HepG2 (cell line): ENCODE measurements around the gene PTCH1. TPM values are rescaled to one million over a fixed set of nuclear protein-coding genes. Genes with fewer than 3 reads are reported as not detected.

Source experiments
- HNF4A ChIP-seq: sonication (generic); formaldehyde crosslinking; IDR thresholded peaks from 2 replicates; pipeline ENCODE4 v1.4.0; 2020; ENCODE audit warnings: missing genetic modification reagents
- ISL2 ChIP-seq: sonication (generic); formaldehyde crosslinking; IDR thresholded peaks from 2 replicates; pipeline ENCODE4 v1.5.0; 2020; ENCODE audit warnings: missing genetic modification reagents
- KDM6A ChIP-seq: IDR thresholded peaks from 2 replicates; pipeline ENCODE4 v1.6.1; 2016; ENCODE audit warnings: low read depth
- MAZ ChIP-seq, 2 experiments: sonication (generic) in 1 of 2; formaldehyde crosslinking in 1 of 2; IDR thresholded peaks; 2 replicates each; pipeline versions ENCODE4 v1.5.0 to v1.6.1; 2012 to 2020; ENCODE audit warnings: low read depth in 2 of 2, mild to moderate bottlenecking in 2 of 2, borderline replicate concordance in 1 of 2, improper control_type of control experiment in 1 of 2, low read length in 1 of 2, missing genetic modification reagents in 1 of 2, moderate library complexity in 1 of 2
- MYC ChIP-seq: sonication (generic); formaldehyde crosslinking; IDR thresholded peaks from 2 replicates; pipeline ENCODE4 v1.9.0; 2021; ENCODE audit warnings: missing genetic modification reagents, borderline replicate concordance
- PHF21A ChIP-seq: sonication (generic); formaldehyde crosslinking; IDR thresholded peaks from 2 replicates; pipeline ENCODE4 v1.5.0; 2020; ENCODE audit warnings: mild to moderate bottlenecking, missing genetic modification reagents
- POGK ChIP-seq: sonication (generic); formaldehyde crosslinking; conservative IDR thresholded peaks from 2 replicates; pipeline ENCODE4 v1.8.0; 2022; ENCODE audit warnings: mild to moderate bottlenecking, moderate library complexity, missing genetic modification reagents
- POLR2AphosphoS5 ChIP-seq: IDR thresholded peaks from 2 replicates; pipeline ENCODE4 v1.6.1; 2012; ENCODE audit warnings: low read depth, low read length
- RBFOX2 ChIP-seq: fragments of 200-400 bp; formaldehyde crosslinking; IDR thresholded peaks from 2 replicates; pipeline ENCODE4 v1.6.1; 2017; ENCODE audit warnings: low read depth, mild to moderate bottlenecking, low read length
- SKI ChIP-seq: fragments of 450-650 bp; IDR thresholded peaks from one replicate; pipeline ENCODE4 v1.6.1; 2018; ENCODE audit warnings: mild to moderate bottlenecking; ENCODE audit not compliant: partially characterized antibody
- SMAD1 ChIP-seq: sonication (generic); formaldehyde crosslinking; IDR thresholded peaks from 2 replicates; pipeline ENCODE4 v1.4.0; 2020; ENCODE audit warnings: missing genetic modification reagents, low read depth, mild to moderate bottlenecking, borderline replicate concordance
- SOX6 ChIP-seq, 2 experiments: fragments of 450-650 bp in 1 of 2; sonication (generic) in 1 of 2; formaldehyde crosslinking in 1 of 2; IDR thresholded peaks; 2 replicates each; pipeline versions ENCODE4 v1.4.0 to v1.6.1; 2017 to 2020; ENCODE audit warnings: antibody characterized with exemption in 1 of 2, mild to moderate bottlenecking in 1 of 2, missing genetic modification reagents in 1 of 2
- UBTF ChIP-seq: sonication (generic); formaldehyde crosslinking; IDR thresholded peaks from 2 replicates; pipeline ENCODE4 v1.4.0; 2020; ENCODE audit warnings: mild to moderate bottlenecking, missing genetic modification reagents
- ZBTB7A ChIP-seq: sonication (generic); formaldehyde crosslinking; IDR thresholded peaks from 2 replicates; pipeline ENCODE4 v1.8.0; 2022; ENCODE audit warnings: mild to moderate bottlenecking, missing genetic modification reagents
- ZHX2 ChIP-seq, 2 experiments: sonication (generic) in 1 of 2; formaldehyde crosslinking in 1 of 2; IDR thresholded peaks; 2 replicates each; pipeline versions ENCODE4 v1.6.1 to v1.9.0; 2014 to 2022; ENCODE audit warnings: antibody characterized with exemption in 1 of 2, borderline replicate concordance in 1 of 2, inconsistent platforms in 1 of 2, low read depth in 1 of 2, missing genetic modification reagents in 1 of 2
- ZMYM4 ChIP-seq: sonication (generic); formaldehyde crosslinking; IDR thresholded peaks from 2 replicates; pipeline ENCODE4 v1.8.1; 2023; ENCODE audit warnings: mild to moderate bottlenecking, missing genetic modification reagents
- ZNF616 ChIP-seq: sonication (generic); formaldehyde crosslinking; IDR thresholded peaks from 2 replicates; pipeline ENCODE4 v1.5.0; 2020; ENCODE audit warnings: low read depth, mild to moderate bottlenecking, missing genetic modification reagents
- ZNF790 ChIP-seq: sonication (generic); formaldehyde crosslinking; IDR thresholded peaks from 2 replicates; pipeline ENCODE4 v1.8.0; 2022; ENCODE audit warnings: missing genetic modification reagents, mild to moderate bottlenecking, borderline replicate concordance
- polyA plus RNA-seq, 8 experiments: library from polyadenylated mRNA; depleted of rRNA in 3 of 8; stranded (reverse) in 7 of 8; unstranded in 1 of 8; fragments of >200 nt; fragmentation: Illumina TruSeq in 4 of 8; extraction: Trizol in 4 of 8; gene quantifications; 2 replicates each; pipeline versions ENCODE4 v1.2.1 to v1.2.3, GENCODE V29; 2011 to 2016; ENCODE audit warnings: low read depth in 4 of 8, missing spikeins in 1 of 8, mixed read lengths in 1 of 8; ENCODE audit not compliant: insufficient read depth in 1 of 8
- total RNA-seq, 5 experiments: library from RNA; depleted of rRNA; stranded (reverse); fragments of >200 nt; fragmentation: Illumina TruSeq; extraction: Trizol; gene quantifications; 2 replicates each; pipeline ENCODE4 v1.2.3, GENCODE V29; 2016; ENCODE audit warnings: low read depth in 1 of 5

Gene PTCH1
- total and polyA plus RNA-seq, 2 of the 13 experiments (the other 11 are each of a cell fraction or from before 2014, with no cell fraction given) = 2.8 to 3.9 TPM

- TF ChIP-seq ZBTB7A (CRISPR knock-in tag) (peak; percentile 63), PHF21A (CRISPR knock-in tag) (peak; percentile 44; the same call in 1 of the 2 replicates), MYC (CRISPR knock-in tag) (no peak; the same call in 1 of the 2 replicates), ISL2 (CRISPR knock-in tag) (peak; percentile 69), ZHX2 (IDR thresholded peaks at IDR 0.05; ENCODE audit: low read depth) (no peak), ZHX2 (CRISPR knock-in tag; IDR thresholded peaks at IDR 0.05; ENCODE audit: borderline replicate concordance) (0 out of 2 replicates have a peak, but pooled peaks have one; percentile 51), MAZ (IDR thresholded peaks at IDR 0.05; ENCODE audit: borderline replicate concordance, low read depth, low read length) (peak; percentile 71; the same call in 1 of the 2 replicates), MAZ (CRISPR knock-in tag; IDR thresholded peaks at IDR 0.05; ENCODE audit: low read depth) (peak; percentile 62; the same call in 1 of the 2 replicates), ZNF790 (CRISPR knock-in tag) (no peak), SKI (peak; percentile 27), UBTF (CRISPR knock-in tag) (peak; percentile 62), KDM6A (CRISPR knock-in tag) (no peak), SOX6 (IDR thresholded peaks at IDR 0.05) (no peak), SOX6 (CRISPR knock-in tag; IDR thresholded peaks at IDR 0.05) (peak; percentile 51), HNF4A (no peak), SMAD1 (CRISPR knock-in tag) (0 out of 2 replicates have a peak, but pooled peaks have one; percentile 34), RBFOX2 (peak; percentile 87), POGK (0 out of 2 replicates have a peak, but pooled peaks have one; percentile 21), ZMYM4 (CRISPR knock-in tag) (no peak), ZNF616 (CRISPR knock-in tag) (0 out of 2 replicates have a peak, but pooled peaks have one; percentile 21), POLR2AphosphoS5 (peak; percentile 57)
These were observed 10.9 kb downstream of the PTCH1 start (continued) for GRCh38 chr9:95505717-95506427.
